HEK293 (cell line): ENCODE results near the gene BATF3.

Experiments
- ELK4 ChIP-seq: IDR thresholded peaks from 2 replicates; pipeline ENCODE4 v1.6.1; 2011; ENCODE audit warnings: mild to moderate bottlenecking, low read depth, low read length, borderline replicate concordance
- GLIS1 ChIP-seq: fragments of 450-650 bp; formaldehyde crosslinking; IDR thresholded peaks from 2 replicates; pipeline ENCODE4 v1.5.1; 2016; ENCODE audit warnings: missing biosample characterization, missing genetic modification characterization
- KLF10 ChIP-seq: fragments of 450-650 bp; IDR thresholded peaks from 2 replicates; pipeline ENCODE4 v1.5.1; 2018; ENCODE audit warnings: missing biosample characterization, mild to moderate bottlenecking, missing genetic modification characterization
- KLF16 ChIP-seq: fragments of 450-650 bp; formaldehyde crosslinking; IDR thresholded peaks from 2 replicates; pipeline ENCODE4 v1.5.1; 2017; ENCODE audit warnings: missing biosample characterization, missing genetic modification characterization
- KLF7 ChIP-seq: fragments of 450-650 bp; formaldehyde crosslinking; IDR thresholded peaks from 2 replicates; pipeline ENCODE4 v1.5.1; 2016; ENCODE audit warnings: missing biosample characterization, missing genetic modification characterization, borderline replicate concordance
- SETDB1 ChIP-seq: IDR thresholded peaks from one replicate; pipeline ENCODE4 v1.6.1; 2017; ENCODE audit warnings: mild to moderate bottlenecking, low read length, moderate library complexity, mixed read lengths; ENCODE audit not compliant: insufficient read length
- SP3 ChIP-seq: fragments of 450-650 bp; formaldehyde crosslinking; IDR thresholded peaks from 2 replicates; pipeline ENCODE4 v1.5.1; 2016; ENCODE audit warnings: missing biosample characterization, missing genetic modification characterization
- SP7 ChIP-seq: fragments of 450-650 bp; formaldehyde crosslinking; IDR thresholded peaks from 2 replicates; pipeline ENCODE4 v1.5.1; 2016; ENCODE audit warnings: missing biosample characterization, missing genetic modification characterization
- TRIM28 ChIP-seq: IDR thresholded peaks from 2 replicates; pipeline ENCODE4 v1.6.1; 2011; ENCODE audit warnings: low read length, control low read depth, borderline replicate concordance
- ZBTB20 ChIP-seq: fragments of 450-650 bp; formaldehyde crosslinking; IDR thresholded peaks from 2 replicates; pipeline ENCODE4 v1.5.1; 2016; ENCODE audit warnings: missing biosample characterization, missing genetic modification characterization
- ZBTB6 ChIP-seq: fragments of 450-650 bp; formaldehyde crosslinking; IDR thresholded peaks from 2 replicates; pipeline ENCODE4 v1.5.1; 2017; ENCODE audit warnings: missing biosample characterization, missing genetic modification characterization
- ZFP69B ChIP-seq: fragments of 450-650 bp; formaldehyde crosslinking; IDR thresholded peaks from 2 replicates; pipeline ENCODE4 v1.5.1; 2016; ENCODE audit warnings: missing biosample characterization, missing genetic modification characterization
- ZNF10 ChIP-seq: fragments of 450-650 bp; formaldehyde crosslinking; IDR thresholded peaks from 2 replicates; pipeline ENCODE4 v1.5.1; 2017; ENCODE audit warnings: missing biosample characterization, missing genetic modification characterization
- ZNF121 ChIP-seq: fragments of 450-650 bp; formaldehyde crosslinking; IDR thresholded peaks from 2 replicates; pipeline ENCODE4 v1.5.1; 2016; ENCODE audit warnings: missing biosample characterization, missing genetic modification characterization
- ZNF138 ChIP-seq: fragments of 450-650 bp; formaldehyde crosslinking; IDR thresholded peaks from 2 replicates; pipeline ENCODE4 v1.5.1; 2016; ENCODE audit warnings: missing biosample characterization, missing genetic modification characterization, borderline replicate concordance
- ZNF16 ChIP-seq: fragments of 450-650 bp; formaldehyde crosslinking; IDR thresholded peaks from 2 replicates; pipeline ENCODE4 v1.5.1; 2016; ENCODE audit warnings: low read depth, missing biosample characterization, missing genetic modification characterization
- ZNF169 ChIP-seq: fragments of 450-650 bp; formaldehyde crosslinking; IDR thresholded peaks from 2 replicates; pipeline ENCODE4 v1.5.1; 2016; ENCODE audit warnings: missing biosample characterization, missing genetic modification characterization
- ZNF175 ChIP-seq: fragments of 450-650 bp; formaldehyde crosslinking; IDR thresholded peaks from 2 replicates; pipeline ENCODE4 v1.5.1; 2016; ENCODE audit warnings: missing biosample characterization, missing genetic modification characterization
- ZNF184 ChIP-seq: fragments of 450-650 bp; IDR thresholded peaks from 2 replicates; pipeline ENCODE4 v1.5.1; 2018; ENCODE audit warnings: missing biosample characterization, mild to moderate bottlenecking, missing genetic modification characterization
- ZNF2 ChIP-seq: fragments of 450-650 bp; formaldehyde crosslinking; IDR thresholded peaks from 2 replicates; pipeline ENCODE4 v1.5.1; 2016; ENCODE audit warnings: missing biosample characterization, missing genetic modification characterization
- ZNF211 ChIP-seq: fragments of 450-650 bp; formaldehyde crosslinking; IDR thresholded peaks from 2 replicates; pipeline ENCODE4 v1.5.1; 2016; ENCODE audit warnings: low read depth, missing biosample characterization, missing genetic modification characterization
- ZNF214 ChIP-seq: fragments of 450-650 bp; formaldehyde crosslinking; IDR thresholded peaks from 2 replicates; pipeline ENCODE4 v1.5.1; 2017; ENCODE audit warnings: missing biosample characterization, mild to moderate bottlenecking, missing genetic modification characterization, borderline replicate concordance
- ZNF366 ChIP-seq: fragments of 450-650 bp; formaldehyde crosslinking; conservative IDR thresholded peaks from 2 replicates; pipeline ENCODE4 v1.5.1; 2016; ENCODE audit warnings: missing biosample characterization, missing genetic modification characterization
- ZNF37A ChIP-seq: fragments of 450-650 bp; IDR thresholded peaks from 2 replicates; pipeline ENCODE4 v1.5.1; 2018; ENCODE audit warnings: missing biosample characterization, missing genetic modification characterization
- ZNF404 ChIP-seq: fragments of 450-650 bp; formaldehyde crosslinking; IDR thresholded peaks from 2 replicates; pipeline ENCODE4 v1.5.1; 2017; ENCODE audit warnings: missing biosample characterization, missing genetic modification characterization
- ZNF548 ChIP-seq: fragments of 450-650 bp; formaldehyde crosslinking; IDR thresholded peaks from 2 replicates; pipeline ENCODE4 v1.5.1; 2016; ENCODE audit warnings: missing biosample characterization, missing genetic modification characterization
- ZNF558 ChIP-seq: fragments of 450-650 bp; formaldehyde crosslinking; IDR thresholded peaks from 2 replicates; pipeline ENCODE4 v1.5.1; 2016; ENCODE audit warnings: missing biosample characterization, missing genetic modification characterization
- ZNF561 ChIP-seq: fragments of 450-650 bp; IDR thresholded peaks from 2 replicates; pipeline ENCODE4 v1.5.1; 2018; ENCODE audit warnings: missing biosample characterization, missing genetic modification characterization, borderline replicate concordance
- ZNF585B ChIP-seq: fragments of 450-650 bp; formaldehyde crosslinking; IDR thresholded peaks from 2 replicates; pipeline ENCODE4 v1.5.1; 2016; ENCODE audit warnings: missing biosample characterization, missing genetic modification characterization
- ZNF596 ChIP-seq: fragments of 450-650 bp; IDR thresholded peaks from 2 replicates; pipeline ENCODE4 v1.5.0; 2018; ENCODE audit warnings: missing biosample characterization, mild to moderate bottlenecking, missing genetic modification characterization, moderate library complexity
- ZNF629 ChIP-seq: fragments of 450-650 bp; formaldehyde crosslinking; IDR thresholded peaks from 2 replicates; pipeline ENCODE4 v1.5.1; 2017; ENCODE audit warnings: missing biosample characterization, missing genetic modification characterization
- ZNF645 ChIP-seq: fragments of 450-650 bp; formaldehyde crosslinking; IDR thresholded peaks from 2 replicates; pipeline ENCODE4; 2016; ENCODE audit warnings: missing biosample characterization, missing genetic modification characterization
- ZNF664 ChIP-seq: fragments of 450-650 bp; formaldehyde crosslinking; IDR thresholded peaks from 2 replicates; pipeline ENCODE4 v1.5.1; 2016; ENCODE audit warnings: missing biosample characterization, missing genetic modification characterization
- ZNF704 ChIP-seq: fragments of 450-650 bp; formaldehyde crosslinking; IDR thresholded peaks from 2 replicates; pipeline ENCODE4 v1.5.1; 2016; ENCODE audit warnings: missing biosample characterization, missing genetic modification characterization
- ZSCAN4 ChIP-seq: fragments of 450-650 bp; formaldehyde crosslinking; IDR thresholded peaks from 2 replicates; pipeline ENCODE4 v1.5.1; 2017; ENCODE audit warnings: missing biosample characterization, missing genetic modification characterization

Gene BATF3

GRCh38 chr1:212700892-212701819, 1.5 kb upstream of the BATF3 start (continued):
- TF ChIP-seq ZNF596 (tag by site-specific recombination) = no peak
- no peak for TF ChIP-seq ZNF548 (tag by site-specific recombination)
- TF ChIP-seq ZSCAN4 (tag by site-specific recombination) = no peak
- TF ChIP-seq SP3 (tag by site-specific recombination) = no peak
- no peak for TF ChIP-seq ZNF366 (tag by site-specific recombination)
- TF ChIP-seq ZBTB20 (tag by site-specific recombination) = 0 out of 2 replicates have a peak, but pooled peaks have one; percentile 11
- no peak for TF ChIP-seq ELK4
- no peak for TF ChIP-seq ZNF121 (tag by site-specific recombination)
- TF ChIP-seq ZFP69B = no peak
- no peak for TF ChIP-seq ZNF664 (tag by site-specific recombination)
- no peak for TF ChIP-seq ZNF558 (tag by site-specific recombination)
- TF ChIP-seq ZNF561 (tag by site-specific recombination) = no peak
- TF ChIP-seq KLF16 (tag by site-specific recombination) = no peak
- no peak for TF ChIP-seq ZNF645
- no peak for TF ChIP-seq ZNF138 (tag by site-specific recombination)
- no peak for TF ChIP-seq ZNF585B (tag by site-specific recombination)
- no peak for TF ChIP-seq ZBTB6
- no peak for TF ChIP-seq ZNF10 (tag by site-specific recombination)
- TF ChIP-seq KLF7 (tag by site-specific recombination) = no peak; the same call in 1 of the 2 replicates
- no peak for TF ChIP-seq SETDB1
- TF ChIP-seq ZNF704 (tag by site-specific recombination) = no peak
- peak; percentile 45 for TF ChIP-seq SP7 (tag by site-specific recombination)
- TF ChIP-seq GLIS1 (tag by site-specific recombination) = no peak
- no peak for TF ChIP-seq KLF10 (tag by site-specific recombination)
- TF ChIP-seq ZNF214 (tag by site-specific recombination) = no peak
- no peak for TF ChIP-seq TRIM28
- TF ChIP-seq ZNF37A = no peak
- TF ChIP-seq ZNF404 (tag by site-specific recombination) = no peak
- no peak for TF ChIP-seq ZNF184 (tag by site-specific recombination)
- no peak for TF ChIP-seq ZNF169
- 0 out of 2 replicates have a peak, but pooled peaks have one; percentile 11 for TF ChIP-seq ZNF629 (tag by site-specific recombination)
- no peak for TF ChIP-seq ZNF2 (tag by site-specific recombination)
- no peak for TF ChIP-seq ZNF211
- no peak for TF ChIP-seq ZNF175
- TF ChIP-seq ZNF16 (tag by site-specific recombination) = no peak
